ENCODE measurements around the gene PPARG. TPM values are rescaled to one million over a fixed set of nuclear protein-coding genes. Genes with fewer than 3 reads are reported as not detected.
"Not testable (repeated sequence)": the region's sequence is repeated elsewhere in the genome, so short reads cannot be mapped to it uniquely, and the experiment has no call there.

PPARG gene
- total and polyA plus RNA-seq, 2 donors, result 18.6 to 62.9 TPM

- DNase-seq (ENCODE audit: extremely low spot score), result no peak
- no peak overlapping the region for H3K4me3 ChIP-seq (ENCODE audit: low read depth, low read length)
- H3K4me1 ChIP-seq (ENCODE audit: insufficient read depth), result no peaks in the 10 kb centered on the region
- no peaks in the 10 kb centered on the region for H3K36me3 ChIP-seq (ENCODE audit: insufficient read depth)
- 71% methylated on average over 3 of the region's 3 CpGs for WGBS
- no peak overlapping the region for H3K27ac ChIP-seq (ENCODE audit: low read depth)
Measured at GRCh38 chr3:12267376-12268030, 21.4 kb upstream of the PPARG start.

- WGBS, result 75% methylated on average over 3 of the region's 3 CpGs
- Histone ChIP-seq H3K4me1 (ENCODE audit: insufficient read depth) (no peaks in the 10 kb centered on the region), H3K4me3 (ENCODE audit: low read depth, low read length) (no peak overlapping the region), H3K27ac (ENCODE audit: low read depth) (no peak overlapping the region), H3K36me3 (ENCODE audit: insufficient read depth) (no peaks in the 10 kb centered on the region)
- no peak for DNase-seq (ENCODE audit: extremely low spot score)
Measured at GRCh38 chr3:12268049-12268735, 20.7 kb upstream of the PPARG start.

- DNase-seq (ENCODE audit: extremely low spot score), result no peak
- H3K27ac ChIP-seq (ENCODE audit: low read depth), result no peak overlapping the region
- H3K4me3 ChIP-seq (ENCODE audit: low read depth, low read length), result no peak overlapping the region
- H3K36me3 ChIP-seq (ENCODE audit: insufficient read depth), result no peaks in the 10 kb centered on the region
- 85% methylated on average over 5 of the region's 5 CpGs for WGBS
- H3K4me1 ChIP-seq (ENCODE audit: insufficient read depth), result no peaks in the 10 kb centered on the region
Measured at GRCh38 chr3:12270976-12271375, 17.9 kb upstream of the PPARG start.

GRCh38 chr3:12273045-12273695 is 15.7 kb upstream of the PPARG start:
- 35% methylated on average over 2 of the region's 2 CpGs for WGBS
- H3K27ac ChIP-seq (ENCODE audit: low read depth), result no peak overlapping the region
- H3K36me3 ChIP-seq (ENCODE audit: insufficient read depth), result no peaks in the 10 kb centered on the region
- no peak overlapping the region for H3K4me3 ChIP-seq (ENCODE audit: low read depth, low read length)
- no peaks in the 10 kb centered on the region for H3K4me1 ChIP-seq (ENCODE audit: insufficient read depth)
- DNase-seq (ENCODE audit: extremely low spot score), result no peak

- Histone ChIP-seq H3K36me3 (ENCODE audit: insufficient read depth) (no peaks in the 10 kb centered on the region), H3K4me1 (ENCODE audit: insufficient read depth) (no peaks in the 10 kb centered on the region), H3K27ac (ENCODE audit: low read depth) (no peak overlapping the region), H3K4me3 (ENCODE audit: low read depth, low read length) (no peak overlapping the region)
- WGBS, result 62% methylated on average over 3 of the region's 3 CpGs
- no peak for DNase-seq (ENCODE audit: extremely low spot score)
Measured at GRCh38 chr3:12275974-12276650, 12.8 kb upstream of the PPARG start.

GRCh38 chr3:12276827-12277226 is 12.0 kb upstream of the PPARG start:
- not testable (repeated sequence) for DNase-seq (ENCODE audit: extremely low spot score); H3K36me3 ChIP-seq (ENCODE audit: insufficient read depth); H3K4me3 ChIP-seq (ENCODE audit: low read depth, low read length); H3K27ac ChIP-seq (ENCODE audit: low read depth); H3K4me1 ChIP-seq (ENCODE audit: insufficient read depth)
- whole genome bisulfite sequencing, result 91% methylated on average over 5 of the region's 5 CpGs

GRCh38 chr3:12278566-12278965 is 10.3 kb upstream of the PPARG start:
- 90% methylated on average over 3 of the region's 3 CpGs for WGBS
- DNase-seq (ENCODE audit: extremely low spot score), result no peak

GRCh38 chr3:12279591-12280326 is 9.1 kb upstream of the PPARG start:
- WGBS, result 83% methylated on average over 10 of the region's 10 CpGs
- DNase-seq (ENCODE audit: extremely low spot score), result no peak
- H3K36me3 ChIP-seq (ENCODE audit: insufficient read depth), result no peaks in the 10 kb centered on the region
- no peak overlapping the region for H3K4me3 ChIP-seq (ENCODE audit: low read depth, low read length)
- H3K4me1 ChIP-seq (ENCODE audit: insufficient read depth), result no peaks in the 10 kb centered on the region
- H3K27ac ChIP-seq (ENCODE audit: low read depth), result no peak overlapping the region

More at GRCh38 chr3:12278566-12278965, 10.3 kb upstream of the PPARG start:
- Histone ChIP-seq H3K4me3 (ENCODE audit: low read depth, low read length) (no peak overlapping the region), H3K4me1 (ENCODE audit: insufficient read depth) (no peaks in the 10 kb centered on the region), H3K36me3 (ENCODE audit: insufficient read depth) (no peaks in the 10 kb centered on the region), H3K27ac (ENCODE audit: low read depth) (no peak overlapping the region)

GRCh38 chr3:12280357-12280806 is 8.5 kb upstream of the PPARG start:
- DNase-seq (ENCODE audit: extremely low spot score), result no peak
- no peaks in the 10 kb centered on the region for H3K4me1 ChIP-seq (ENCODE audit: insufficient read depth)
- H3K4me3 ChIP-seq (ENCODE audit: low read depth, low read length), result no peak overlapping the region
- H3K27ac ChIP-seq (ENCODE audit: low read depth), result no peak overlapping the region
- WGBS, result 25% methylated on average over 9 of the region's 9 CpGs
- no peaks in the 10 kb centered on the region for H3K36me3 ChIP-seq (ENCODE audit: insufficient read depth)

- H3K4me3 ChIP-seq (ENCODE audit: low read depth, low read length), result no peak overlapping the region
- no peak overlapping the region for H3K27ac ChIP-seq (ENCODE audit: low read depth)
- no peaks in the 10 kb centered on the region for H3K4me1 ChIP-seq (ENCODE audit: insufficient read depth)
- 81% methylated on average over 2 of the region's 2 CpGs for WGBS
- DNase-seq (ENCODE audit: extremely low spot score), result no peak
- no peaks in the 10 kb centered on the region for H3K36me3 ChIP-seq (ENCODE audit: insufficient read depth)
Measured at GRCh38 chr3:12284591-12284990, 4.3 kb upstream of the PPARG start.

- H3K4me3 ChIP-seq (ENCODE audit: low read depth, low read length), result no peak overlapping the region
- DNase-seq (ENCODE audit: extremely low spot score), result no peak
- no peaks in the 10 kb centered on the region for H3K36me3 ChIP-seq (ENCODE audit: insufficient read depth)
- WGBS, result 92% methylated on average over 5 of the region's 5 CpGs
- H3K4me1 ChIP-seq (ENCODE audit: insufficient read depth), result no peaks in the 10 kb centered on the region
- no peak overlapping the region for H3K27ac ChIP-seq (ENCODE audit: low read depth)
Measured at GRCh38 chr3:12285003-12285555, 3.8 kb upstream of the PPARG start.

GRCh38 chr3:12285779-12286178 is 3.1 kb upstream of the PPARG start:
- not testable (repeated sequence) for H3K36me3 ChIP-seq (ENCODE audit: insufficient read depth); H3K27ac ChIP-seq (ENCODE audit: low read depth); DNase-seq (ENCODE audit: extremely low spot score); H3K4me1 ChIP-seq (ENCODE audit: insufficient read depth); H3K4me3 ChIP-seq (ENCODE audit: low read depth, low read length)
- 93% methylated on average over 7 of the region's 7 CpGs for WGBS

- DNase-seq (ENCODE audit: extremely low spot score), result no peak
- Histone ChIP-seq H3K4me3 (ENCODE audit: low read depth, low read length) (no peak overlapping the region), H3K4me1 (ENCODE audit: insufficient read depth) (no peaks in the 10 kb centered on the region), H3K36me3 (ENCODE audit: insufficient read depth) (no peaks in the 10 kb centered on the region), H3K27ac (ENCODE audit: low read depth) (no peak overlapping the region)
- WGBS, result 75% methylated on average over 12 of the region's 12 CpGs
Measured at GRCh38 chr3:12286504-12286903, 2.4 kb upstream of the PPARG start.

Data from urinary bladder (tissue), 4 donors.